Spleen (tissue), 11 donors: Measurements from ENCODE around the gene YAP1. TPM values are rescaled to one million over a fixed set of nuclear protein-coding genes. Genes with fewer than 3 reads are reported as not detected.

ENCODE experiments used
- DNase-seq: peaks from one replicate; pipeline ENCODE4 v3.0.0-alpha.2; 2020
- H3K27ac ChIP-seq, 8 donors: fragments of 200-600 bp; sonication (generic) in 7 of 8; 1 replicate in 4 of 8; 2 replicates in 4 of 8; pipeline versions ENCODE4 v1.5.0 to v1.8.0; 2016 to 2021; ENCODE audit warnings: inconsistent platforms in 4 of 8, mild to moderate bottlenecking in 4 of 8, moderate library complexity in 1 of 8
- H3K27me3 ChIP-seq, 7 donors: fragments of 200-600 bp; sonication (generic) in 6 of 7; replicated peaks in 1 of 7; 1 replicate in 4 of 7; 2 replicates in 3 of 7; pipeline versions ENCODE4 v1.5.0 to v1.8.0; 2016 to 2021; ENCODE audit warnings: inconsistent platforms in 3 of 7, mild to moderate bottlenecking in 1 of 7
- H3K36me3 ChIP-seq, 6 donors: fragments of 200-600 bp; sonication (generic) in 5 of 6; 1 replicate in 4 of 6; 2 replicates in 2 of 6; pipeline versions ENCODE4 v1.5.0 to v1.8.0; 2016 to 2021; ENCODE audit warnings: inconsistent platforms in 2 of 6
- H3K4me1 ChIP-seq, 6 donors: fragments of 200-600 bp; sonication (generic) in 5 of 6; 1 replicate in 3 of 6; 2 replicates in 3 of 6; pipeline versions ENCODE4 v1.5.0 to v1.8.0; 2016 to 2021; ENCODE audit warnings: inconsistent platforms in 3 of 6
- H3K4me3 ChIP-seq, 8 donors: fragments of 200-600 bp; sonication (generic) in 7 of 8; 1 replicate in 4 of 8; 2 replicates in 4 of 8; pipeline versions ENCODE4 v1.5.0 to v1.8.0; 2016 to 2021; ENCODE audit warnings: inconsistent platforms in 4 of 8, mild to moderate bottlenecking in 4 of 8, moderate library complexity in 2 of 8
- H3K9me3 ChIP-seq, 8 donors: fragments of 200-600 bp; sonication (generic) in 7 of 8; 1 replicate in 4 of 8; 2 replicates in 4 of 8; pipeline versions ENCODE4 v1.5.0 to v1.8.0; 2016 to 2021; ENCODE audit warnings: inconsistent platforms in 4 of 8
- CTCF ChIP-seq, 11 experiments: fragments of 200-600 bp in 7 of 11; fragments of 450-650 bp in 4 of 11; sonication (generic) in 4 of 11; IDR thresholded peaks in 8 of 11; conservative IDR thresholded peaks in 3 of 11; 1 replicate in 7 of 11; 2 replicates in 4 of 11; pipeline versions ENCODE4 v1.4.0 to v1.8.0; 2016 to 2021; ENCODE audit warnings: antibody characterized with exemption in 11 of 11, inconsistent platforms in 4 of 11, mild to moderate bottlenecking in 1 of 11
- POLR2A ChIP-seq, 3 donors: fragments of 450-650 bp; IDR thresholded peaks; one replicate each; pipeline ENCODE4 v1.5.1; 2017; ENCODE audit warnings: antibody characterized with exemption in 3 of 3, mild to moderate bottlenecking in 1 of 3
- POLR2AphosphoS5 ChIP-seq, 3 donors: sonication (generic); formaldehyde crosslinking; IDR thresholded peaks; one replicate each; pipeline ENCODE4 v1.5.1; 2017; ENCODE audit warnings: antibody characterized with exemption in 3 of 3
- WGBS, 5 donors: extraction: QIAGEN DNeasy Blood & Tissue Kit in 3 of 5; methylation state at CpG; one replicate each; pipeline versions ENCODE4 v1.1.5 to v1.1.7; 2013 to 2018; 5-methylcytosine and 5-hydroxymethylcytosine counted together
- intact Hi-C: fragments of 100-400 bp; cut with DNase I; formaldehyde crosslinking; loops from one replicate; pipeline ENCODE4 v1.15.0; 2023; ENCODE audit warnings: low total_unique reads
- polyA plus RNA-seq, 3 donors: library from polyadenylated mRNA; stranded (reverse); fragments of 200-250 nt; gene quantifications; one replicate each; pipeline ENCODE4 v1.2.1, GENCODE V29; 2013
- total RNA-seq, 7 donors: library from RNA; depleted of rRNA in 3 of 7; stranded (reverse); fragments of >200 nt in 3 of 7; fragmentation: NEBNext Ultra II Directional in 4 of 7; extraction: Animal tissue kit (Norgen Biotek cat#: 25700) in 4 of 7; gene quantifications; one replicate each; pipeline versions ENCODE4 v1.1.0 to v1.2.1, GENCODE V29; 2016 to 2021
- donor health status: healthy with polysubstance abuse.
- donor health status: DM: no; HTN: no; CAD: no; lungs with moderate emphysema.
- donor health status: DM: no; HTN: no; CAD: no.
- donor health status: Bipolar disorder and iron deficiency.
- donor health status: healthy.
- donor health status: DM: no; HTN: no; CAD: no.
- donor health status: DM: yes; HTN: yes; CAD: no.

The YAP1 gene
- total and polyA plus RNA-seq, 10 donors, result 4.9 to 37.3 (median 31.4) TPM

DNA sequence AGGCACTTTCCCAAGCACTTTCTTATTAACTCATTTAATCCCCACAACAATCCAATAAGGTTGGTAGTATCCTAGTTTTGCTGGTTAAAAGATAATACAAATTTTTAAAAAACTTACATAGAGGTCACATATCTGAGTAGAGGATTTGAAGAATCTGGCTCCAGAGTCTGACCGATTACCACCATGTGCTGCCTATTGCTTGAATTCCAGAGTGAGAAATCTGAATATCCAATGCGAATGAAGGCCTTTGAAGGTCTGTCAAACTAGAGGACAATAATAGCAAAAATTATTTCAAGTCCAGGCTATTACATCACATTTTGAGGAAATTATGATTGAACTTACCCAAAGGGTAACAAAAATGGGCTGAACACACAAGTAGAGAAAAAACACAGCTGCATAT lies 129.2 kb downstream of the YAP1 start:
- DNase-seq, result no peak
- H3K9me3 ChIP-seq, result no peaks in the 10 kb centered on the region
- no peak overlapping the region for H3K27ac ChIP-seq
- WGBS, 5 donors, result 96 to 97% (median 96%) methylated on average over 2 of the region's 2 CpGs
- H3K27me3 ChIP-seq, result peaks cover 0 to 18% (median 0%) of the 10 kb centered on the region in 7 donors
- no peaks in the 10 kb centered on the region for H3K4me1 ChIP-seq
- no peak overlapping the region for H3K4me3 ChIP-seq
- TF ChIP-seq POLR2AphosphoS5 (IDR thresholded peaks at IDR 0.05), result no peak
- TF ChIP-seq POLR2A (IDR thresholded peaks at IDR 0.05), result no peak
- no peak for TF ChIP-seq CTCF (IDR thresholded peaks at IDR 0.05 in 8 of 11, conservative IDR thresholded peaks at IDR 0.05 in 3 of 11)
- intact Hi-C loops, result no loop called here
- H3K36me3 ChIP-seq, result no peaks in the 10 kb centered on the region

- intact Hi-C loops, result no loop called here
- no peaks in the 10 kb centered on the region for H3K4me1 ChIP-seq
- no peak for TF ChIP-seq POLR2AphosphoS5 (IDR thresholded peaks at IDR 0.05)
- TF ChIP-seq CTCF (IDR thresholded peaks at IDR 0.05 in 8 of 11, conservative IDR thresholded peaks at IDR 0.05 in 3 of 11), result no peak
- TF ChIP-seq POLR2A (IDR thresholded peaks at IDR 0.05), result no peak
- no peaks in the 10 kb centered on the region for H3K9me3 ChIP-seq
- no peak overlapping the region for H3K4me3 ChIP-seq
- WGBS, 5 donors, result 79 to 91% (median 87%) methylated on average over 6 of the region's 6 CpGs
- DNase-seq, result no peak
- peaks cover 0 to 18% (median 0%) of the 10 kb centered on the region in 7 donors for H3K27me3 ChIP-seq
- no peaks in the 10 kb centered on the region for H3K36me3 ChIP-seq
- H3K27ac ChIP-seq, result no peak overlapping the region
Observed at GRCh38 chr11:102239911-102240310, 129.7 kb downstream of the YAP1 start.

DNA sequence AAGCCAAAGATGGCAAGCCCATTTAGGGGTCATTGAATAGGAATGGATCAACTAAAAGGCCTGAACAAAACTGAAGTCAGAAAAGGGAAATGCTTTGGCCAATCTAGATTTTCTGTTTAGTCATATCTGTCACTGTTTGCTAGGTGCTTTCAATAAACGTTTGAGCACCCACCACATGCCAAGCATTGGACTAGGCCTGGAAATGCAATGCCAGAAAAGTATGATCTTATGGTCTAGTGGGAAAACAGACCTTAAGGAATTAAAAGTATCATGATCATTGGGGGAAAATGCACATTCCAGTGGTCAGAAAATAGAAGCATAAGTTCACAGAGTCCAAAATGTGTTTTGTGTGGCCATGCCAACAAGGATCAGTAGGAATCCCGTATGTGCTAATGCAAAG lies 130.3 kb downstream of the YAP1 start:
- H3K4me1 ChIP-seq, result no peaks in the 10 kb centered on the region
- no peak overlapping the region for H3K27ac ChIP-seq
- intact Hi-C loops, result no loop called here
- H3K9me3 ChIP-seq, result no peaks in the 10 kb centered on the region
- TF ChIP-seq POLR2AphosphoS5 (IDR thresholded peaks at IDR 0.05), result no peak
- no peak for TF ChIP-seq CTCF (IDR thresholded peaks at IDR 0.05 in 8 of 11, conservative IDR thresholded peaks at IDR 0.05 in 3 of 11)
- no peak for TF ChIP-seq POLR2A (IDR thresholded peaks at IDR 0.05)
- no peak for DNase-seq
- H3K4me3 ChIP-seq, result no peak overlapping the region
- no peaks in the 10 kb centered on the region for H3K36me3 ChIP-seq
- 44 to 54% (median 49%) methylated on average over 2 of the region's 2 CpGs for WGBS, 5 donors
- H3K27me3 ChIP-seq, result peaks cover 0 to 18% (median 0%) of the 10 kb centered on the region in 7 donors

GRCh38 chr11:102241026-102241425 lies 130.8 kb downstream of the YAP1 start:
- TF ChIP-seq POLR2A (IDR thresholded peaks at IDR 0.05) (no peak), CTCF (IDR thresholded peaks at IDR 0.05 in 8 of 11, conservative IDR thresholded peaks at IDR 0.05 in 3 of 11) (no peak), POLR2AphosphoS5 (IDR thresholded peaks at IDR 0.05) (no peak)
- DNase-seq, result no peak
- Histone ChIP-seq H3K9me3 (no peaks in the 10 kb centered on the region), H3K4me3 (no peak overlapping the region), H3K27me3 (peaks cover 0 to 18% (median 0%) of the 10 kb centered on the region in 7 donors), H3K4me1 (no peaks in the 10 kb centered on the region), H3K27ac (no peak overlapping the region), H3K36me3 (no peaks in the 10 kb centered on the region)
- WGBS, 5 donors, result 11 to 41% (median 22%) methylated on average over 1 of the region's 1 CpG
- intact Hi-C loops, result no loop called here
